GM21723 (cell line): Measurements from ENCODE around the gene DNAJC17.
A peak's percentile ranks its signal among the peaks of the same experiment; 100 is the strongest.

Experiments used
- ATAC-seq: cut with Tn5 transposase; IDR thresholded peaks from one replicate; pipeline ENCODE4 v1.9.1; 2021; ENCODE audit warnings: mild to moderate bottlenecking, moderate library complexity; ENCODE audit not compliant: unreplicated experiment

Gene DNAJC17

GRCh38 chr15:40767838-40768500 is 39.3 kb downstream of the DNAJC17 start:
- ATAC-seq: no peak

- no peak for ATAC-seq
Measured at GRCh38 chr15:40766906-40767837, 40.1 kb downstream of the DNAJC17 start.

- ATAC-seq: no peak
Measured at GRCh38 chr15:40766194-40766815, 41.0 kb downstream of the DNAJC17 start.

GRCh38 chr15:40764629-40765103 is 42.6 kb downstream of the DNAJC17 start:
- no peak for ATAC-seq

- peak; percentile 56 for ATAC-seq
Measured at GRCh38 chr15:40763801-40764628, 43.3 kb downstream of the DNAJC17 start, which contains the start of gene GCHFR. Gene GCHFR, plus strand, starts transcription at chr15:40764068. Its CDS starts 113 bp downstream, at chr15:40764181.

GRCh38 chr15:40762919-40763800 is 44.1 kb downstream of the DNAJC17 start:
- ATAC-seq: no peak

- ATAC-seq: no peak
Measured at GRCh38 chr15:40759961-40760360, 47.3 kb downstream of the DNAJC17 start.

- no peak for ATAC-seq
Measured at GRCh38 chr15:40756938-40757337, 50.3 kb downstream of the DNAJC17 start.

- no peak for ATAC-seq
Measured at GRCh38 chr15:40755812-40756208, 51.5 kb downstream of the DNAJC17 start.

GRCh38 chr15:40754883-40755811 is 52.1 kb downstream of the DNAJC17 start, which contains the start of gene RMDN3:
Gene RMDN3, minus strand, starts transcription at chr15:40755254. Its CDS starts 471 bp downstream, at chr15:40754783.
- ATAC-seq: peak; percentile 75

GRCh38 chr15:40754574-40754882 is 52.7 kb downstream of the DNAJC17 start:
- ATAC-seq: peak; percentile 4

GRCh38 chr15:40751745-40752144 is 55.5 kb downstream of the DNAJC17 start:
- no peak for ATAC-seq

GRCh38 chr15:40750885-40751284 is 56.4 kb downstream of the DNAJC17 start:
- ATAC-seq: no peak

GRCh38 chr15:40749151-40749630 is 58.1 kb downstream of the DNAJC17 start:
- ATAC-seq: no peak

GRCh38 chr15:40747685-40748631 is 59.3 kb downstream of the DNAJC17 start:
- no peak for ATAC-seq

GRCh38 chr15:40746916-40747418 is 60.3 kb downstream of the DNAJC17 start:
- no peak for ATAC-seq

- ATAC-seq: no peak
Measured at GRCh38 chr15:40744815-40745152, 62.5 kb downstream of the DNAJC17 start.
